ENCODE data around the gene ACR. TPM values are rescaled to one million over a fixed set of nuclear protein-coding genes. Genes with fewer than 3 reads are reported as not detected.
"Not testable (repeated sequence)": the region's sequence is repeated elsewhere in the genome, so short reads cannot be mapped to it uniquely, and the experiment has no call there.

The ACR gene
- total RNA-seq, 1 donor from 2014 or later, result 0.52 TPM

GRCh38 chr22:50738649-50739227 is 734 bp downstream of the ACR start:
- H3K9me3 ChIP-seq (ENCODE audit: control insufficient read depth in 3 of 3, low read length in 3 of 3), result no peaks in the 10 kb centered on the region
- peaks cover 0 to 4% (median under 1%) of the 10 kb centered on the region in 3 donors for H3K4me1 ChIP-seq (ENCODE audit: control insufficient read depth in 3 of 3, insufficient read depth in 3 of 3, low read length in 3 of 3)
- no peak overlapping the region for H3K4me3 ChIP-seq (ENCODE audit: low read length in 3 of 3)
- peaks cover 3 to 23% (median 7%) of the 10 kb centered on the region in 3 donors for H3K27me3 ChIP-seq (ENCODE audit: control insufficient read depth in 3 of 3, insufficient read depth in 3 of 3, low read length in 3 of 3)
- H3K27ac ChIP-seq (ENCODE audit: low read depth, low read length), result no peak overlapping the region
- no peak overlapping the region for H3K9ac ChIP-seq (ENCODE audit: low read depth in 1 of 3, low read length in 3 of 3)
- H3K36me3 ChIP-seq (ENCODE audit: control insufficient read depth in 3 of 3, insufficient read depth in 3 of 3, low read length in 3 of 3), result no peaks in the 10 kb centered on the region

GRCh38 chr22:50739279-50739691 is 1.3 kb downstream of the ACR start:
- Histone ChIP-seq H3K4me3 (ENCODE audit: low read length in 3 of 3) (no peak overlapping the region), H3K27me3 (ENCODE audit: control insufficient read depth in 3 of 3, insufficient read depth in 3 of 3, low read length in 3 of 3) (peaks cover 3 to 19% (median 5%) of the 10 kb centered on the region in 3 donors), H3K9ac (ENCODE audit: low read depth in 1 of 3, low read length in 3 of 3) (no peak overlapping the region), H3K4me1 (ENCODE audit: control insufficient read depth in 3 of 3, insufficient read depth in 3 of 3, low read length in 3 of 3) (no peaks in the 10 kb centered on the region), H3K9me3 (ENCODE audit: control insufficient read depth in 3 of 3, low read length in 3 of 3) (no peaks in the 10 kb centered on the region), H3K27ac (ENCODE audit: low read depth, low read length) (no peak overlapping the region), H3K36me3 (ENCODE audit: control insufficient read depth in 3 of 3, insufficient read depth in 3 of 3, low read length in 3 of 3) (no peaks in the 10 kb centered on the region)

GRCh38 chr22:50739894-50740293 is 1.9 kb downstream of the ACR start:
- Histone ChIP-seq H3K4me1 (ENCODE audit: control insufficient read depth in 3 of 3, insufficient read depth in 3 of 3, low read length in 3 of 3) (no peaks in the 10 kb centered on the region), H3K9me3 (ENCODE audit: control insufficient read depth in 3 of 3, low read length in 3 of 3) (no peaks in the 10 kb centered on the region), H3K27me3 (ENCODE audit: control insufficient read depth in 3 of 3, insufficient read depth in 3 of 3, low read length in 3 of 3) (peaks cover 0 to 16% (median 3%) of the 10 kb centered on the region in 3 donors), H3K9ac (ENCODE audit: low read depth in 1 of 3, low read length in 3 of 3) (no peak overlapping the region), H3K36me3 (ENCODE audit: control insufficient read depth in 3 of 3, insufficient read depth in 3 of 3, low read length in 3 of 3) (no peaks in the 10 kb centered on the region), H3K27ac (ENCODE audit: low read depth, low read length) (no peak overlapping the region), H3K4me3 (ENCODE audit: low read length in 3 of 3) (no peak overlapping the region)

GRCh38 chr22:50740714-50741113 is 2.7 kb downstream of the ACR start:
- H3K9me3 ChIP-seq (ENCODE audit: control insufficient read depth in 3 of 3, low read length in 3 of 3); H3K27ac ChIP-seq (ENCODE audit: low read depth, low read length); H3K4me1 ChIP-seq (ENCODE audit: control insufficient read depth in 3 of 3, insufficient read depth in 3 of 3, low read length in 3 of 3); H3K36me3 ChIP-seq (ENCODE audit: control insufficient read depth in 3 of 3, insufficient read depth in 3 of 3, low read length in 3 of 3); H3K4me3 ChIP-seq (ENCODE audit: low read length in 3 of 3); H3K27me3 ChIP-seq (ENCODE audit: control insufficient read depth in 3 of 3, insufficient read depth in 3 of 3, low read length in 3 of 3); H3K9ac ChIP-seq (ENCODE audit: low read depth in 1 of 3, low read length in 3 of 3): not testable (repeated sequence)

GRCh38 chr22:50744424-50744823 is 6.4 kb downstream of the ACR start:
- H3K4me3 ChIP-seq (ENCODE audit: low read length in 3 of 3); H3K36me3 ChIP-seq (ENCODE audit: control insufficient read depth in 3 of 3, insufficient read depth in 3 of 3, low read length in 3 of 3); H3K9me3 ChIP-seq (ENCODE audit: control insufficient read depth in 3 of 3, low read length in 3 of 3); H3K9ac ChIP-seq (ENCODE audit: low read depth in 1 of 3, low read length in 3 of 3); H3K27ac ChIP-seq (ENCODE audit: low read depth, low read length); H3K4me1 ChIP-seq (ENCODE audit: control insufficient read depth in 3 of 3, insufficient read depth in 3 of 3, low read length in 3 of 3); H3K27me3 ChIP-seq (ENCODE audit: control insufficient read depth in 3 of 3, insufficient read depth in 3 of 3, low read length in 3 of 3): not testable (repeated sequence)

DNA sequence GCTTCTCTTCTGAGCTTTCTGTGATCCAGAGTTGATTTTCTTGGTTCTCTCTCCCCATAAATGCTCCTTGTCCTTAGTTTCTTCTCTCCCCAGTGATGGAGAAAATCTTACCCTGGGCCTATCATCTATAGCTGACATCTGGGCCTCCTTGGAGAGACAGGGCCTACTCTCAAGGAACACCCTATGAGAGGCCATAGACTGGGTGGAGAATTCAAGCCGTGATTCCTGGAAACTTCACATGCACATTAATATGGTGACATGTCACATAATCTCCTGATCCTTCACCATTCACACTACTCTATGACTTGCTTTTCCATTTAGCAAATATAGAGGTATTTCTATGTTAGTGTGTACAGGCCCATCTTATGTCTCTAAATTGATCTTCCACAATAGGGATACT is 9.5 kb downstream of the ACR start:
- H3K9me3 ChIP-seq (ENCODE audit: control insufficient read depth in 3 of 3, low read length in 3 of 3); H3K27me3 ChIP-seq (ENCODE audit: control insufficient read depth in 3 of 3, insufficient read depth in 3 of 3, low read length in 3 of 3); H3K4me1 ChIP-seq (ENCODE audit: control insufficient read depth in 3 of 3, insufficient read depth in 3 of 3, low read length in 3 of 3); H3K4me3 ChIP-seq (ENCODE audit: low read length in 3 of 3); H3K27ac ChIP-seq (ENCODE audit: low read depth, low read length); H3K36me3 ChIP-seq (ENCODE audit: control insufficient read depth in 3 of 3, insufficient read depth in 3 of 3, low read length in 3 of 3); H3K9ac ChIP-seq (ENCODE audit: low read depth in 1 of 3, low read length in 3 of 3): not testable (repeated sequence)

- not testable (repeated sequence) for H3K9me3 ChIP-seq (ENCODE audit: control insufficient read depth in 3 of 3, low read length in 3 of 3); H3K36me3 ChIP-seq (ENCODE audit: control insufficient read depth in 3 of 3, insufficient read depth in 3 of 3, low read length in 3 of 3); H3K27ac ChIP-seq (ENCODE audit: low read depth, low read length); H3K9ac ChIP-seq (ENCODE audit: low read depth in 1 of 3, low read length in 3 of 3); H3K27me3 ChIP-seq (ENCODE audit: control insufficient read depth in 3 of 3, insufficient read depth in 3 of 3, low read length in 3 of 3); H3K4me3 ChIP-seq (ENCODE audit: low read length in 3 of 3); H3K4me1 ChIP-seq (ENCODE audit: control insufficient read depth in 3 of 3, insufficient read depth in 3 of 3, low read length in 3 of 3)
Observed at GRCh38 chr22:50748630-50749029, 10.6 kb downstream of the ACR start.

- H3K4me3 ChIP-seq (ENCODE audit: low read length in 3 of 3); H3K9me3 ChIP-seq (ENCODE audit: control insufficient read depth in 3 of 3, low read length in 3 of 3); H3K9ac ChIP-seq (ENCODE audit: low read depth in 1 of 3, low read length in 3 of 3); H3K27ac ChIP-seq (ENCODE audit: low read depth, low read length); H3K4me1 ChIP-seq (ENCODE audit: control insufficient read depth in 3 of 3, insufficient read depth in 3 of 3, low read length in 3 of 3); H3K27me3 ChIP-seq (ENCODE audit: control insufficient read depth in 3 of 3, insufficient read depth in 3 of 3, low read length in 3 of 3); H3K36me3 ChIP-seq (ENCODE audit: control insufficient read depth in 3 of 3, insufficient read depth in 3 of 3, low read length in 3 of 3): not testable (repeated sequence)
Observed at GRCh38 chr22:50749302-50750074, 11.5 kb downstream of the ACR start.

- not testable (repeated sequence) for H3K4me3 ChIP-seq (ENCODE audit: low read length in 3 of 3); H3K4me1 ChIP-seq (ENCODE audit: control insufficient read depth in 3 of 3, insufficient read depth in 3 of 3, low read length in 3 of 3); H3K9me3 ChIP-seq (ENCODE audit: control insufficient read depth in 3 of 3, low read length in 3 of 3); H3K27me3 ChIP-seq (ENCODE audit: control insufficient read depth in 3 of 3, insufficient read depth in 3 of 3, low read length in 3 of 3); H3K9ac ChIP-seq (ENCODE audit: low read depth in 1 of 3, low read length in 3 of 3); H3K27ac ChIP-seq (ENCODE audit: low read depth, low read length); H3K36me3 ChIP-seq (ENCODE audit: control insufficient read depth in 3 of 3, insufficient read depth in 3 of 3, low read length in 3 of 3)
Observed at GRCh38 chr22:50755251-50755650, 17.2 kb downstream of the ACR start.

DNA sequence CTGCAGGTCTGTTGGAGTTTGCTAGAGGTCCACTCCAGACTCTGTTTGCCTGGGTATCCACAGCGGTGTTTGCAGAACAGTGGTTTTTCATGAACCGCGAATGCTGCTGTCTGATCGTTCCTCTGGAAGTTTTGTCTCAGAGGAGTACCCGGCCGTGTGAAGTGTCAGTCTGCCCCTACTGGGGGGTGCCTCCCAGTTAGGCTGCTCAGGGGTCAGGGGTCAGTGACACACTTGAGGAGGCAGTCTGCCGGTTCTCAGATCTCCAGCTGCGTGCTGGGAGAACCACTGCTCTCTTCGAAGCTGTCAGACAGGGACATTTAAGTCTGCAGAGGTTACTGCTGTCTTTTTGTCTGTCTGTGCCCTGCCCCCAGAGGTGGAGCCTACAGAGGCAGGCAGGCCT is 18.4 kb downstream of the ACR start:
- not testable (repeated sequence) for H3K4me1 ChIP-seq (ENCODE audit: control insufficient read depth in 3 of 3, insufficient read depth in 3 of 3, low read length in 3 of 3); H3K4me3 ChIP-seq (ENCODE audit: low read length in 3 of 3); H3K9me3 ChIP-seq (ENCODE audit: control insufficient read depth in 3 of 3, low read length in 3 of 3); H3K9ac ChIP-seq (ENCODE audit: low read depth in 1 of 3, low read length in 3 of 3); H3K36me3 ChIP-seq (ENCODE audit: control insufficient read depth in 3 of 3, insufficient read depth in 3 of 3, low read length in 3 of 3); H3K27me3 ChIP-seq (ENCODE audit: control insufficient read depth in 3 of 3, insufficient read depth in 3 of 3, low read length in 3 of 3); H3K27ac ChIP-seq (ENCODE audit: low read depth, low read length)

All from skeletal muscle tissue (tissue), 4 donors.